NCI-H2107 treated with DMSO at 0.1 percent for 48 hours (cell line): ENCODE measurements around the gene JPT2.

Source experiments
- DNase-seq: peaks from one replicate; lab custom pipeline; 2025; ENCODE audit not compliant: unreplicated experiment; lab: John Stamatoyannopoulos, UW

The JPT2 gene

GRCh38 chr16:1677942-1678499, at the start of gene JPT2:
Gene JPT2 (plus strand): TSS chr16:1678279. CDS start chr16:1678313, 34 bp downstream.
- peak; percentile 86 for DNase-seq

- DNase-seq, result no peak
Measured at GRCh38 chr16:1630450-1631213, 47.4 kb upstream of the JPT2 start.

GRCh38 chr16:1631230-1631629, 46.8 kb upstream of the JPT2 start:
- DNase-seq, result no peak

GRCh38 chr16:1631931-1632637, 46.0 kb upstream of the JPT2 start:
- no peak for DNase-seq

- no peak for DNase-seq
Measured at GRCh38 chr16:1632638-1632970, 45.5 kb upstream of the JPT2 start.

GRCh38 chr16:1633310-1633709, 44.8 kb upstream of the JPT2 start:
- DNase-seq, result no peak

GRCh38 chr16:1634541-1634940, 43.5 kb upstream of the JPT2 start:
- DNase-seq, result no peak

- no peak for DNase-seq
Measured at GRCh38 chr16:1635070-1635469, 43.0 kb upstream of the JPT2 start.

GRCh38 chr16:1637526-1637925, 40.6 kb upstream of the JPT2 start:
- no peak for DNase-seq

- no peak for DNase-seq
Measured at GRCh38 chr16:1638757-1639156, 39.3 kb upstream of the JPT2 start.

- no peak for DNase-seq
Measured at GRCh38 chr16:1639282-1639681, 38.8 kb upstream of the JPT2 start.

- DNase-seq, result no peak
Measured at GRCh38 chr16:1639860-1640259, 38.2 kb upstream of the JPT2 start.

GRCh38 chr16:1640261-1640941, 37.7 kb upstream of the JPT2 start:
- DNase-seq, result no peak

- no peak for DNase-seq
Measured at GRCh38 chr16:1641261-1641660, 36.8 kb upstream of the JPT2 start.

- DNase-seq, result no peak
Measured at GRCh38 chr16:1642148-1642547, 35.9 kb upstream of the JPT2 start.

GRCh38 chr16:1642753-1643152, 35.3 kb upstream of the JPT2 start:
- no peak for DNase-seq

- no peak for DNase-seq
Measured at GRCh38 chr16:1643521-1643920, 34.6 kb upstream of the JPT2 start.

- peak; percentile 6 for DNase-seq
Measured at GRCh38 chr16:1645914-1646525, 32.1 kb upstream of the JPT2 start.

GRCh38 chr16:1647856-1648255, 30.2 kb upstream of the JPT2 start:
- no peak for DNase-seq

- DNase-seq, result no peak
Measured at GRCh38 chr16:1650131-1650530, 27.9 kb upstream of the JPT2 start.
